ENCODE results near the gene KIAA1210. TPM values are rescaled to one million over a fixed set of nuclear protein-coding genes. Genes with fewer than 3 reads are reported as not detected.
"Not testable (repeated sequence)": the region's sequence is repeated elsewhere in the genome, so short reads cannot be mapped to it uniquely, and the experiment has no call there.

KIAA1210 gene
- total RNA-seq, 1 donor from 2014 or later, result not detected

DNA sequence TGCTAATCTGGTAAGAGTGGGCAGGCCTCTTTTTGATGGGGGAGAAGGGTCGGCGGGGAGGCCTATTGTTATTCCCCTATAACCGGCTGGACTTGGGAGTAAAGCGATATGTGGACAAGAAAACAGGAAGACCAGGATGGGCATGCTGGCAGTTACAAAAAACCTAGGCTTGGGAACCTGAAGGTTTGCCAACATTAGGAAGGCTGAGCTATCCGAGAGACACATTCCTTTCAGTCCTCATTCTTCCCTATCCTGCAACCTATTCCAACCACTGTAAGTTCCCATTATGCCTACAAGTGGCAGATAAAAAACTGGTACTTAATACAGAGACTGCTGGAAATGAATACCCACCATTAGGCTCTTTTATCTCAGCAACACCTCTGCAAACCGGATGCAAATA lies 87.2 kb downstream of the KIAA1210 start:
- DNase-seq (ENCODE audit: low read depth in 2 of 2), result peak in 1 of 2 donors; percentile 77

DNA sequence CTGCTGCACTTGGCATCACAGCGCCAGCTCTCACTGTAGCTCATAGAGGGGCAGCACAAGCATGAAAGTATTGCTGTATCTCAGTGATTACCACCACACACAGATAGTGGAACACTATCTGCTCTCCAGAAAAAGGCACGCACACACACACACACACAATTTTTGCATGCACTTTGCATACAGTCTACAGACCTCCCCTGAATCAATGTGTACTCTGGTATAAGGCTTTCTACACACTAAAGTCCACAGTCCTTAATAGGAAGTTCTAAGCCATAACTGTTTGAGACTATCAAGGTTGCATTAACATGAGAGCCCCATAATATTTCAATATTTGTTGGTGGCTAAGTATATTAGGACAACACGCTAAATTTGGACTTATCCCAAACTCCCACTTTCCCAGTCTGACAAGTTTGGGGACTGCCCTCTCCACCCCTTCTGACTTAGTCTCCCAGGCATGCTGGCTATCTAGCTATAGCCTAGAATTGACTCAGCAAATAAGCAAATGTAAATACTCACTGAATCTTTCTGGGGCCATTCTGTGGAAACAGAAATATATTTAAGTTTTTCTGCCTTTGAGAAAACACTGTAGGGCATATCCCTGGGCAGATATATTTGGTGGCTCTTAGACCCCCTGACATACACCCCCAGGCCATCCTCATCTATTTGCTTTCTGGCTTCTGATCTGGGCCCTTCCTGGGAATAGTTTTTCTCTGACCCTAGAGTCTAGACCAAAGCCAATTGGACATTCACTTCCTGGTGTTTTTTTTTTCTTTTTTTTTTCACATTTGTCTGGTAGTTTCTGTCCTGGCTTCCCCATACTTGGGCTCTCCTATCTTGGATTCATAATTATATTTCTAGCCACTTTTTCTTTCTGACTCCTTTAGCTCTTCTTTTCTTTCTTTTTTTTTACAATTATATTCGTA lies 91.2 kb downstream of the KIAA1210 start:
- no peak for DNase-seq (ENCODE audit: low read depth in 2 of 2)

DNA sequence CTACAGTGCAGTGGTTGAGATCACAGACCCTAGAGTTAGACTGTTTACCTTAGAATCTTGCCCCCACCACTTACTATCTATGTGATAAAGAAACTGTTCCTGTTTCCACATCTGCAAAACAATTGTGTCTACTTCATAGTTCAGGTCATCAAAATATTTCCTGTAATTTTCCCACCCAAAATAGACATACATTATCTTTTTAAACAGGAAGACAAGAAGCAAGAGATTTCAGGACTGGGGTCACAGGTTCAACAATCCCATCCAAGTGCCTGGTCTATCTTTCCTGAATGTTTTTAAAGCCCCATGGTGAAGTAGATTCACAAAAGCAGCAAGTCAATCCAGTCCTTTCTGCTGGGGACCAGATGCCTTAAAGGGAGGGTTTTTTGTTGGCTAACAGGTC lies 96.6 kb downstream of the KIAA1210 start:
- DNase-seq (ENCODE audit: low read depth in 2 of 2), result peak; percentile 33 to 64

DNA sequence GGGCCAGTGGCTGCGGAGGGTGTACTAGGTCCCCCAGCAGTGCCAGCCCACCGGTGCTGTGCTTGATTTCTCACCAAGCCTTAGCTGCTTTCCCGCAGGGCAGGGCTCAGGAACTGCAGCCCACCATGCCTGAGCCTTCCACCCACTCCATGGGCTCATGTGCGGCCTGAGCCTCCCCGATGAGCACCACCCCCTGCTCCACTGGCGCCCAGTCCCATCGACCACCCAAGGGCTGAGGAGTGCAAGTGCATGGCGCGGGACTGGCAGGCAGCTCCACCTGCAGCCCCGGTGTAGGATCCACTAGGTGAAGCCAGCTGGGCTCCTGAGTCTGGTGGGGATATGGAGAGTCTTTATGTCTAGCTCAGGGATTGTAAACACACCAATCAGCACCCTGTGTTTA lies 98.0 kb downstream of the KIAA1210 start:
- not testable (repeated sequence) for DNase-seq (ENCODE audit: low read depth in 2 of 2)

DNA sequence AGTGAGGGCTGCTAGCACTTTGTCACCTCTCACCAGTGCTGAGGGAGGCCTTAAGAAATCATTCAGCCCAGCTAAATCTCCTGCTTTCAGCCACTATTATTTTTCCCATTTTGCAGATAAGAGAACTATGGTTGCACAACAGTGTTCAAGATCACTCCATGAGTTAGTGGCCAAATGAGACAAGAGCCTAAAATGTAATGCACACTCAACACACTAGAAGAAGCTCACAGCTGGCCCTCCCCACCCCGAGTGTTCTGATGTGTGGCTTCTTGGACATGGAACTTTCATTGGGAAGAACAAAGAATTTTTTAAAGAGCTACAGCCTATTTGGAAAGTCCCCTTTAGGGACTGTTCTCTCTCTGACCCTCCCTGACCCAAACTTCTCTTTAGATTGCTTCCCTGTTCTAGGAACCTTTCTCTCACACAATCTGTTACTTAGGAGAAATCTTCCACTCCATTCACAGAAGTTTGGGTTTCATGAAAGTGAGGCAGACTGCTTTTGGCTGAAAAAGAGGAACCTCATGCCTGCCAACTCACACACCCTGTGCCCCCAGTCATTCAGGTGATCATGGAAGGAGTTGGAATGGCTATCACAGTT lies 98.8 kb downstream of the KIAA1210 start:
- no peak for DNase-seq (ENCODE audit: low read depth in 2 of 2)

Other genes with a start within 250 kb of the KIAA1210 start
- 21.1 and 38.4 TPM in 2 replicates for gene LONRF3, start 153.2 kb downstream of the KIAA1210 start, total RNA-seq
- not detected in 2 replicates for gene CT47C1, start 54.8 kb downstream of the KIAA1210 start, total RNA-seq
- 72.7 and 80.5 TPM in 2 replicates for gene PGRMC1, start 108.5 kb upstream of the KIAA1210 start, total RNA-seq

All from dermis microvascular lymphatic vessel endothelial cell (primary cell).